HG02870 (cell line): ENCODE data around the gene RBKS.
"Not testable (repeated sequence)": the region's sequence is repeated elsewhere in the genome, so short reads cannot be mapped to it uniquely, and the experiment has no call there.

ENCODE experiments used
- ATAC-seq: cut with Tn5 transposase; IDR thresholded peaks from one replicate; pipeline ENCODE4 v1.9.1; 2021; ENCODE audit warnings: mild to moderate bottlenecking, moderate library complexity; ENCODE audit not compliant: unreplicated experiment

RBKS gene

GRCh38 chr2:27907547-27907946 lies 17.4 kb upstream of the RBKS start:
- no peak for ATAC-seq

DNA sequence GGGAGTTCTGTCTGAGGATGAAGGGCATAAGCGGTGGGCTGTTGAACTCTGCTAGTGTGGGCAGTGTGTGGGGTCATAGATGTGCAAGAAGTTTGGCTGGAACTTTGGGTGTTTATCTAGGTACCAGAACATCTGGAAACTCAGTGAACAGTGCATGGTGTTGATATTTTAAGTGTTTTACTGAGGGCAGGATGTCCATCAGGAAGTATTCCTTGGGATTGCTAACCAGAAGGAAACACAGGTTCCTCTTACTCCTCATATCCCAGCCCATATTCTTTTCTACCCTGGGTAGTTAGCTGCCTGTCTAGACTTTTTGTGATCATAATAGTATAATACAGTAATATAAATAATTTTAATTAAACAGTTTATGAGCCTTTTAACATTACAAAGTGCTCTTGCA lies 15.9 kb upstream of the RBKS start:
- no peak for ATAC-seq

DNA sequence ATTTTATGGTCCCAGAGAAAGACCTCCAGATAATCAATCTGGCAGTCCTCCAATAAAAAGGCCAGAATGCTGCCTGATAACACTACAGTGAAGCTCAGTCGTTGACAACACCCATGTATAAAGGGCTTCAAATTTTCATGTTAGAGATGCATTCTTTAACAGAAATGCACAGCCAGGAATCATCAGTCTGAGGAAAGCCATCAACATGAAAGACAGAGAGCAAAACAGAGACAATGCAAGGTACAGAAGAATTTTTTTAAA lies 14.1 kb upstream of the RBKS start:
- ATAC-seq: no peak

GRCh38 chr2:27903649-27904404 lies 13.6 kb upstream of the RBKS start:
- ATAC-seq: no peak

- ATAC-seq: no peak
Observed at GRCh38 chr2:27903018-27903417, 12.8 kb upstream of the RBKS start.

DNA sequence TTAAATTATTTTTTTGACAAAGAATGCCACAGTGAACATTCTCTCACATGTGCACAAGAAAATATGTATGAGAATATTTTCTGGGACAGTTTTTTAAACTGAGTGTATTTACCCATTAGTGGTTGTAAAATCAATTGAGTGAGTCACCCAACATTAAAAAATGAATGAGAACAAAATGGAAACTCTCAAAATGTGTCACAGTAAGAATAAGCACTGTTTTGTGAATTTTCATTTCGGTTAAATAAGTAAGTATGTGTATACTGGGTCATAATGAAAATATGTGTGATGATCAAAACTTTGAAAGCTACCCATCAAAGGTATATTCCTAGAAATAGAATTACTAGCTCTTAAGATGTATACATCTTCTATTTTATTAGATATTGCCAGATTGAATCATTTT lies 11.9 kb upstream of the RBKS start:
- ATAC-seq: no peak

GRCh38 chr2:27901234-27901633 lies 11.0 kb upstream of the RBKS start:
- ATAC-seq: no peak

- ATAC-seq: no peak
Observed at GRCh38 chr2:27897717-27898116, 7.5 kb upstream of the RBKS start.

DNA sequence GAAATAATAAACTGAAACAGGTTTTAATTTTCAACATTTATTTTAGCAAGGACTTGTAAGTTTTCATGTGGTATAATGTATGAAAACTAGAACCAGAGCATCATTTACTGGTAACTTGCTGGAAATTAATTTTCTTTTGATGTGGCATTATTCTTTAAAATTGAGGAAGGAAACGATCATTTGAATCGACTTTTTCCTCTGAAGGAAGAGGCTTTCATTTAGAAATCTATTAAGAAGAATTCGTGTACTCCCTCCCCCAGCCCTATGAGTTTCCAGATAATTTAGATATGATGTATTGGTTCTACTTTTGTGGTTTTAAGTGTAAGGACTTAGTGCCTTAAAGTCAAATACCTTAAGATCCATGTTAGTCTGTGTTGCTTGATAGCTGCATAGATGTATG lies 2.8 kb upstream of the RBKS start:
- no peak for ATAC-seq

- no peak for ATAC-seq
Observed at GRCh38 chr2:27891673-27892105, 1.5 kb upstream of the RBKS start.

GRCh38 chr2:27890924-27891672 lies 911 bp upstream of the RBKS start:
- ATAC-seq: peak; percentile 22

DNA sequence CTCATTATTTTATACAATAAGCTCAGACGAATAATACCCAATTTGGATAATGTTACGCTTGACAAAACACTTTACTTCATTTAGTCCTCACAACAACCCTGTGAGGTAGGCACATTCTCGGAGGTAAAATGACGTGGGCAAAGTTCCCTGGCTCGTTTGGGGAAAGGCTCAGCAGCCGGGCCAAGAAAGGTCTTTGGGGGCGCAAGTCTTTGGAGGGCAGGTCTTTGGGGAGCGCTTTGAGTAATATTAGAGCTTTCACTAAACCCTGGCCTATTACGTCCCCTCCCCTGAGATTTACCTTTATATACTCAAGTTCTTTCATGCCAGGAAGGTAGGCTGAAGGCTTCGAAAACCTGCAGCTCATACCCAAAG lies 427 bp downstream of the RBKS start:
- no peak for ATAC-seq

DNA sequence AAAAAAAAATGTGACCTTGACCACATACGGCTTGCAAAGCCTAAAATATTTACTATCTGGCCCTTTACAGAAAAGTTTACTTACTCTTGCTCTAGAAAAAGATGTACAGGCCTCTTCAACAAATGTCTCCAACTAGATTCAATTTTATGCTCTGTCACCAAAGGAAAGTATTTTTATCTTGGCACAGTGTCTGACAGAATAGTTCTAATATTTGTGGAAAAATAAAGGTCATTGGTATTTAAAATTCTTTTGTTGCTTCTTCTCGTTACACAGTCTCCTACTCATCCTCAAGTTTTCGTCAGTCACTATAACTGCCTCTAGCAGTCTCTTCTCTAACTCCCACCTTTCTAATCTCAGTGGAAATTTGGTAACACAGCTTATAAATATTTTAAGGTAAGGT lies 1.4 kb downstream of the RBKS start:
- ATAC-seq: no peak

DNA sequence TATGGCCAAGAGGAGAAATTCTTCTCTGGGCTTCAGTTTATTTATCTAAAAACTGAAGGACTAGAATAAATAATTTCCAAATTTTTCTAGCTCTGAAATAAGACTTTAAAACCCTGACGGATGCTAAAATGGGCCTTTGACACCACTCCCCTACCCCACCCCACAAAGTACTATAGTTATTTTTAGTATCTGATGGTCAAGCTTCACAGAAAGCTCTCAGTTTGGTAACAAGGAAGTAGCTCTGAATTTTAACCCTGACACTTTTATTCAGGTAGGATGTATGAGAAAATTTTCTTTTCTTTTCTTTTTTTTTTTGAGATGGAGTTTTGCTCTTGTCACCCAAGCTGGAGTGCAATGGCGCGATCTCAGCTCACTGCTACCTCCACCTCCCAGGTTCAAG lies 2.4 kb downstream of the RBKS start:
- ATAC-seq: no peak

- no peak for ATAC-seq
Observed at GRCh38 chr2:27887111-27887510, 3.1 kb downstream of the RBKS start.

GRCh38 chr2:27886322-27886721 lies 3.9 kb downstream of the RBKS start:
- ATAC-seq: no peak

GRCh38 chr2:27885661-27886060 lies 4.5 kb downstream of the RBKS start:
- ATAC-seq: no peak

DNA sequence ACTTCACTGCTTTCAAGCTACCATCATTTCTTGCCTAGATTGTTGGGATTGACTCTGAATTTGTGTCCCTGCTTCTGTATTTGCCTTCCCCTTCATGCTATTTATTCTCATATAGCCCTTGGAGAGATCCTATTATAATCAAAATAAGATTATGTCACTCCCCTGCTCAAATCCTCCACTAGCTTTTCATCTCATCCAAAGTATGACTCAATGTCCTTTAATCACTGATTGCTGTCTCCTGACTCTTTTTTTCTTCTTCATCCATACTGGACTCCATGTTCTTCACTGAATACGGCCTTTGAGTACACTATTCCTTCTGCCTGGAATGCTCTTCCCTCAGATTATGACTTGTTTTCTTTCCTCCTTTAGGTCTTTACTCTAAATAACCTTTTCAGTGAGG lies 5.0 kb downstream of the RBKS start:
- ATAC-seq: no peak

DNA sequence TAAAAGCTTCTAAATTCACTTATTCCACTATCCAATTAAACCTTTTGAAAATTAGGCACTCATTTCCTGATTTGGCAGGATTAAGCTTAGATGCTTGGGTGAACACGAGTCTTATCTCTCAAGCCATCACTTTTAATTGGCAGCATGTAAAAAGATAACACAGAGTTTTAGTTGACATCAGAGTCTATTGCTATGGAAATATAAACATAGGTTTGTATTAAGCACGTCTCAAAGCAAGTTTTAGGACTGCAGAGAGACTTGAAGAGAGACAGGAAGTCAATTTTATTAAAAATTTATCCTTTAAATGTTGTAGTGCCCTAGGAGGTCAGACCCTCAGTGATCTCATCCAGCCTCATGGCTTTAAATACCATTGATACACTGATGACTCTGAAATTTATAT lies 5.6 kb downstream of the RBKS start:
- no peak for ATAC-seq

GRCh38 chr2:27882584-27882922 lies 7.6 kb downstream of the RBKS start:
- not testable (repeated sequence) for ATAC-seq

DNA sequence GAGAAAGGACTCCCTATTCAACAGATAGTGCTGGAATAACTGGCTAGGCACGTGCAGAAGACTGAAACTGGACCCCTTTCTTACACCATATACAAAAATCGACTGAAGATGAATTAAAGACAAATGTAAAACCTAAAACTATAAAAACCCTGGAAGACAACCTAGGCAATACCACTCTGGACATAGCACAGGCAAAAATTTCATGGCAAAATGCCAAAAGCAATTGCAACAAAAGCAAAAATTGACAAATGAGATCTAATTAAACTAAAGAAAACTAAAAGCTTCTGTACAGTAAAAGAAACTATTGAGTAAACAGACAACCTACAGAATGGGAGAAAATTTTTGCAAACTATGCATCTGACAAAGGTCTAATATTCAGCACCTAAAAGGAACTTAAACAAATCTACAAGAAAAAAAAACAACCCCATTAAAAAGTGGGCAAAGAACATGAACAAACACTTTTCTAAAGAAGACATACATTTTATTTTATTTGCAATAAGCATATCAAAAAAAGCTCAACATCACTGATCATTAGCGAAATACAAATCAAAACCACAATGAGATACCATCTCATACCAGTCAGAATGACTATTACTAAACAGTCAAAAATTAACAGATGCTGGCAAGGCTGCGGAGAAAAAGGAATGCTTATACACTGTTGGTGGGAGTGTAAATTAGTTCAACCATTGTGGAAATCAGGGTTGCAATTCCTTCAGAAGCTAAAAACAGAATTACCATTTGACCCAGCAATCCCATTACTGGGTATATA lies 8.2 kb downstream of the RBKS start:
- ATAC-seq: not testable (repeated sequence)

- no peak for ATAC-seq
Observed at GRCh38 chr2:27878825-27879224, 11.4 kb downstream of the RBKS start.
